ENCODE data around the gene PKN1.
"Not testable (repeated sequence)": the region's sequence is repeated elsewhere in the genome, so short reads cannot be mapped to it uniquely, and the experiment has no call there.

PKN1 gene

DNA sequence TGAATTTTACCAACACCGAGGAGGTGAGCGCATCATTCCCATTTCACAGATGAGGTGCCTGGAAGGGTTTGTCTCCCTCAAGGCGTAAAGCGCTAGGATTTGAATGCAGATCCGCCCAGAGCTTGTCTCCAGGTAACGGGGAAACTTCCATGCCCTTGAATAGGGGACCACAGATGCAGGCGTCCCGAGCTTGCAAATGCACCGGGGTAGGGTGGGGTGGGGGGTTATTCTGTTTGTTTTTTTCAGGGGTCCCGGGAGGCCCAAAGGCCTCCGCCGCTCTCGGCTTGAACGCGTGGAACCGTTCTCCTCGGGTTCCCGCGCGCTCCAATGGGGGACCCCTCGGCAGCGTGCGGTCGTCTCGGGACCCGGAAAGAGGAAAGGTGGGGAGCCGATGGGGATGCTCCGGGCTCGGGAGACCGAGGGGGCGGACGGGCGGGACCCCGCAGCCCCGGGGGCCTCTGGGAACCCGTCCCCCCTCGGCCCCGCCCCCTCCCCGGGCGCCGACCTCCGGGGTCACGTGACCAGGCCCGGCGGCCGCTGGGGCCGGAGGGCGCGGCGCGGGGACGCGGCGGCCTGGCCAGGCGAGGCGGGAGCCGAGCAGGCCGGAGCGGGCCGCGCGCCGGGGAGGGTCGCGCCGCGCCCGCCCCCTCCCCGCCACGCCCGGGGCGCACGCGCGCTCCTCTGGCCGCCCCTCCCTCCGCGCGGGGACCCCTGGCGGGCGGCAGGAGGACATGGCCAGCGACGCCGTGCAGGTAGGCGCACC is at the start of gene PKN1:
TSS of gene PKN1 (plus strand) at position 516 of the 763 bp plus-strand sequence. CDS start at position 732, 216 bp downstream.
- peak; percentile 61 for DNase-seq (ENCODE audit: low read depth)

DNA sequence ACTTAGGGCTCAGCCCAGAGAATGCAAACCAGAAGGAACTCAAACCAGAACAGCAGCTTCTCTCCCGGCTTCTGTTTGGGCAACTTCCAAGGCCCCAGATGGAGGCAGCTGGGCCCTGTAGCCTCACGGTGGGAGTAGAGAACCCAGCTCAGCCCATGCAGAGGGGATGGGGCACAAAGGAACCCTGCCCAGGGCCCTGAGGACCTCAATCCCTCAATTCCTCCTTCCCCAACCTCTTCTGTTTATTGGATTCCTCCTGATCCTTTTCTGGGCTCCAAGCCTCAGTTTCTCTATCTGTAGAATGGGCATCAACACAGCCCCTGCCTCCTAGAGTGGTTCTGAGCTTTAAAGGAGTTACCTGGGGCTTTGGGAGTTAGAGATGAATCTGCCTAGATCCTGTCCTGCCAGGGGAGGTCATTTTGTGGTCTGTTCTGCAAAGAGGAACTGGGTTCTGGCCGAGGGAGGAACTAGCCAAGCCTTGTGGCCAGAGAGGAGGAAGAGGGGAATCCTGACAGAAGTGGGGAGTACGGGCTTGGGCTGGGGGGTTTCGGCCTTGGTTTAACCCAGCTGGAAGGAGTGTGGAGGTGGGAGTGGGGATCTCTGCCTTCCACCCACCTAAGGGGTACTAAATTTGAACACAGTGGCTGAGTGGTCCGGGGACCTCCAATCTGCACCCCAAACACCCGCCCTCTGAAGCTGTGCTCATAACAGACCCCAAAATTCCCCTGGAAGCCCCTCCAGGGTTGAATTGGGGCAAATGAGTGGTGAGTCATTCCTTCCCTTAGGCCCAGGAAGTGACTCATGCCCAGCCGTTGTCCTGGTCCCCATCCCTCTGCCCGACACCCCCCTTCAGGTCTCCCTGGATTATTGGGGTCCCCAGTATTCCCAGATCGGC is 49.2 kb upstream of the PKN1 start:
- peak; percentile 54 for DNase-seq (ENCODE audit: low read depth)

DNA sequence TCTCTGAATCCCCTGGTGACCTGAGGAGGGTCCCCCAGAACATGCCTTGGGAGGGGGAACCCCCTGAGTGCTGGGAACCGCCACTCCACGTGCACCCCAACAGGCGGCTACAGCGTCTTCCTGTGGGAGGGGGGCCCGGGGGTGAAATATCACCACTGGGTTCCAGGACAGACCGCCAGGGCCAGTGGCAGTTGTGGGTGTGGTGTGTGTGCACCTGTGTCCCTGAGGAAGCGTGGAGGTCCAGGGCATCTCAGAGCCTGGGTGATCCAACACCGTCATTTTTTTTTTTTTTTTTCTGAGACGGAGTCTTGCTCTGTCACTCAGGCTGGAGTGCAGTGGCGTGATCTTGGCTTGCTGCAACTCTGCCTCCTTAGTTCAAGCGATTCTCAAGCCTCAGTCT is 47.6 kb upstream of the PKN1 start:
- no peak for DNase-seq (ENCODE audit: low read depth)

GRCh38 chr19:14390548-14390947 is 42.6 kb upstream of the PKN1 start:
- no peak for DNase-seq (ENCODE audit: low read depth)

DNA sequence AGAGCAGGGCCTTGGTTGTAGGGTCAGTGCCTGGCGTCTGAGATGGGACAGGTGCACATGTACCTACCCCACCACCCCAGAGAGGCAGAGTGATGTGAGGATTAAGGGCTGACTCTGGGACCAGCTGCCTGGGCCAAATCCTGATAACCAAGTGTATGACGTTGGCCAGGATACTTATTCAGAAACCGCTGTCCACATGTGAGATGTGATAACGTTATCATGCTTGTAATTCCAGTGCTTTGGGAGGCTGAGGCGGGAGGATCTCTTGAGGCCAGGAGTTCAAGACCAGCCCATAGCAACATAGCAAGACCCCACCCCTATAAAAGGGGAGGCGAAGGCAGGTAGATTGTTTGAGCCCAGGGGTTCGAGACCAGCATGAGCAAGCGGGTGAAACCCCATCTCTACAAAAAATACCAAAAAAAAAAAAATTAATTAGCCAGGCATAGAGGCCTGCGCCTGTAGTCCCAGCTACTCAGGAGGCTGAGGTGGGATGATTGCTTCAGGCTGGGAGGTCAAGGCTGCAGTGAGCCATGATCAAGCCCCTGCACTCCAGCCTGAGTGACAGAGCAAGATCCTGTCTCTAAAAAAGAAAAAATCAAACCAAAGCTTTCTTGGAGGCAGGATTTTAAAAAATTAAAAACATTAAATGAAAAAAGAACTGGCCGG is 41.8 kb upstream of the PKN1 start:
- DNase-seq (ENCODE audit: low read depth) = no peak

- DNase-seq (ENCODE audit: low read depth) = no peak
Measured at GRCh38 chr19:14393329-14393728, 39.8 kb upstream of the PKN1 start.

DNA sequence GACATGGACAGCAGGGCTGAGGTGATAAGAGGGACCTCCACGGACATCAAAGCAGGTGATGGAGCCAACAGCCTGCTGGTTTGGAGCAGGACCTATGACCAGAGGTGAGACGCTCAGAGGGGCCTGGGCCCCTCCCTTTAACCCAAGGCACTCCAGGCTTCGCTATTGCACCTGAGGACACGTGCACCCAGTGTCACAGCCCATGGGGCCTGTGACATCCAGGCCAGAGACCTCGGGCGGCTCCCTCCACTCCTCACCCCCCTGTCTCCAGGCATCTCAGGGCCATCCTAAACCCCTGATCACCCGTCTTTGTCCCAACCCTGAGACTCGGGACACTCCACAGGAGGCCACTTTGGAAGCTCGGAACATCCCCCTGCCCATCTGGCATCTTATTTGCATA is 38.9 kb upstream of the PKN1 start:
- no peak for DNase-seq (ENCODE audit: low read depth)

DNA sequence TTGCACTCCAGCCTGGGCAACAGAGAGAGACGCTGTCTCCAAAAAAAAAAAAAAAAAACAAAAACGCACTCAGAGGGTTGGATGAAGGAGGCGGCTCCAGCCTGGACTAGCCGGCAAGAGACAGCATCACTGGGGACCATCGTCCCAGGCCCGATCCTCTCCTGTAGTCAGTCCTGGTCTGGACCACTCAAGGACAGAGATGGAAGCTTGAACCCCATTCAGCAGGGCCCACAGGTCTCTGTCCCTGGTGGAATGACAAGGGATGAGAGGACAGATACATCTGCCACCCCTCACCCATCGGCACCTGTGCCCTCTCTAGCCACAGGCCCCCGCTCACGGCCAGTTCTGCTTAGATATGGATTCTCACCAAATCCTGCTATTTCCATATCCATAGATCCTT is 37.8 kb upstream of the PKN1 start:
- no peak for DNase-seq (ENCODE audit: low read depth)

DNA sequence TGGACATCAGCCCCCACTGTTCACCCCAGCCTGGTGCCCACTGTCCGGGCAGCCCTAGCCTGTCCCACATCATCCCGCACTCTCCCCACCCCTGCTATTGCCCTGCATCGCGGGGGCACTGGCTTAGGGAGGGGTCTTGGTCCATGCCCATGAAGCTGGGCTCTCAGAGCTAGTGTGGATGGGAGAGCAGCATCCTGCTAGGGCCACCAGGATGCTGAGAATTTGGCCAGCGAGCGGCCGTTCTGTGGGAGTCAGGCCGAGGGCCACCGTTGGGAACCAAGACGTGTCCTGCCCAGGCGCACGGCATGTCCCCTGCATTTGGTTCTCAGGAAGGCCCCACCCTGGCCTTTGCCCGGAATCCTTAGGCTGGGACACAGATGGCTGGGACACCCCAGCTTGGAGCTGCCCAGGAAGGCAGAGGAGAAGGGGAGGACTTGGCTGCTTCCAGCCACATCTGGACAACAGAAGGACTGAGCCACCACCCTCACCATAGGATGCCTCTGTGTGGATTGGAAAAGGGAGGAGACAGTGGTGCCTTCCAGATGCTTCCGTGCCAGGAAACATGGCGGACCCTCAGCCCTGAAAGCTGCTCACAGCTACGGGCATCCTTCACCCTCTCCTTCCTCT is 37.3 kb upstream of the PKN1 start:
- DNase-seq (ENCODE audit: low read depth) = no peak

DNA sequence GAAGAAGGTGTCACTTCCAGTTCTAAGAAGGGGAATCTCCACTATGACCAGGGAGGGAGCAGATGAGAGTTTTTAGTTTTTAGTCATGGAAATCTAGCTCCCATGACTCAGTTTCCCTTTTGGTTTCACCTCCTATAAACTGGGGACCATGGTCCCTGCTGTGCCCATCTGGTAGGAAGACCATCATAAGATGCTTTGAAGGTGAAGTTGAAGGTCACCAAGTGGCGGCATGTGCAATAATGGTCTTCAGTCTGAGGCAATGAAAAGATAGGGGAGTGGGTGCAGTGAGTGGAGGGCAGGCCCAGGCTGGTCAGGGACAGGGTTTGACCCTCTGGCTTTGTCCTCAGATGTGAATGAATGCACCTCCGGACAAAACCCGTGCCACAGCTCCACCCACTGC is 36.4 kb upstream of the PKN1 start:
- not testable (repeated sequence) for DNase-seq (ENCODE audit: low read depth)

- not testable (repeated sequence) for DNase-seq (ENCODE audit: low read depth)
Measured at GRCh38 chr19:14397168-14397567, 35.9 kb upstream of the PKN1 start.

DNA sequence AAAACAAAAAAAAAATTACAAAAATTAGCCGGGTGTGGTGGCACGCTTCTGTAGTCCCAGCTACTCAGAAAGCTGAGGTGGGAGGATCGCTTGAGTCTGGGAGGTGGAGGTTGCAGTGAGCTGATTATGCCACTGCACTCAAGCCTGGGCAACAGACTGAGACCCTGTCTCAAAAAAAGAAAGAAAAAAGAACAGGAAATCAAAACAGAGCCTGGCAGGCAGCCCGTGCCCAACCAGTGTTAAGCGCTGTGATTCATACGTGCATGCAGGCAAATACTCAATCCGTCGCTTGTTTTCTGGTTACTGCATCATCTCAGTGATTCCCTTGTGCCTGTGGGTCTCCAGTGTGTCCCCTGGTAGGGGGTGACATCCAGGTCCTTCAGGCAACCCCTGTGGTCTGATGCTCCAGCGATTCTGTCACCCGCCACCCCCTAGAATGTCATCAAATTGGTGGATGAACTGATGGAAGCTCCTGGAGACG is 32.1 kb upstream of the PKN1 start:
- no peak for DNase-seq (ENCODE audit: low read depth)

DNA sequence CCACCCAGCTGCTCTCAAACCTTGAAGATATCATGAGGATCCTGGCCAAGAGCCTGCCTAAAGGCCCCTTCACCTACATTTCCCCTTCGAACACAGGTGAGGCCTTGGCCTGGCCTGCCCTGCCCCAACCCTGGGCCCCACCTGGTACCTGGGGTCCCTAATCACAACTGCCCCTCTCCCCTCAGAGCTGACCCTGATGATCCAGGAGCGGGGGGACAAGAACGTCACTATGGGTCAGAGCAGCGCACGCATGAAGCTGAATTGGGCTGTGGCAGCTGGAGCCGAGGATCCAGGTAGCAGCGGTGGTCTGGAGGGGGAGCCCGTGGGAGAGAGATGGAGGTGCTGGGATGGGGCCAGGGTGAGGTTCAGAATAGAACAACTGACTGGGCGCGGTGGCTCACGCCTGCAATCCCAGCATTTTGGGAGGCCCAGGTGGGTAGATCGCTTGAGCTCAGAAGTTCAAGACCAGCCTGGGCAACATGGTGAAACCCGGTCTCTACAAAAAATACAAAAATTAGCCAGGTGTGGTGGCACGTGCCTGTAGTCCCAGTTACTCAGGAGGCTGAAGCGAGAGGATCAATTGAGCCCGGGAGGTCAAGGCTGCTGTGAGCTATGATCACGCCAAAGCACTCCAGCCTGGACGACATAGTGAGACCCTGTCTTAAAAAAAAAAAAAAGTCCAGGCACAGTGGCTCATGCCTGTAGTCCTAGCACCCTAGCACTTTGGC is 31.5 kb upstream of the PKN1 start:
- DNase-seq (ENCODE audit: low read depth) = no peak

GRCh38 chr19:14402332-14403144 is 30.6 kb upstream of the PKN1 start:
- no peak for DNase-seq (ENCODE audit: low read depth)

- not testable (repeated sequence) for DNase-seq (ENCODE audit: low read depth)
Measured at GRCh38 chr19:14403145-14403930, 29.8 kb upstream of the PKN1 start.

GRCh38 chr19:14404312-14404711 is 28.8 kb upstream of the PKN1 start:
- DNase-seq (ENCODE audit: low read depth) = no peak

DNA sequence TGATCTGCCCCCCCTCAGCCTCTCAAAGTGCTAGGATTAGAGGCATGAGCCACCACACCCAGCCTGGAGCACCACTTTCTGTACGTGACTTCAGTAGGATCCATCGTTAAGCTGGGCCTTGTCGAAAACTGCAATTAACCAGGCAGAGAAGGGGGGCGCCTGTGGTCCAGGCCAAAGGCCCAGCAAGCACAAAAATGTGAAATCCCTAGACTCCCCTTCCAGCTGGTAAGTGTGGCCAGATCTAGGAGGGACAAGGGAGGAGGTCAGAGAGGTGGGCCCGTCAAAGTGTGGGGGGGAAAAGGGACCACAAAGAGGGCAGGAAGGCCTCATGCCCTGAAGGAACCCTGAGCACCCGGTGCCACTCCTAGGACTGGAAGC is 27.7 kb upstream of the PKN1 start:
- DNase-seq (ENCODE audit: low read depth) = no peak

GRCh38 chr19:14405758-14406644 is 27.1 kb upstream of the PKN1 start:
- peak; percentile 84 for DNase-seq (ENCODE audit: low read depth)
